ENCODE measurements around the gene GSG1. TPM values are rescaled to one million over a fixed set of nuclear protein-coding genes. Genes with fewer than 3 reads are reported as not detected.
"Not testable (repeated sequence)": the region's sequence is repeated elsewhere in the genome, so short reads cannot be mapped to it uniquely, and the experiment has no call there.

The GSG1 gene
- total RNA-seq, 1 donor, result 0.36 TPM

DNA sequence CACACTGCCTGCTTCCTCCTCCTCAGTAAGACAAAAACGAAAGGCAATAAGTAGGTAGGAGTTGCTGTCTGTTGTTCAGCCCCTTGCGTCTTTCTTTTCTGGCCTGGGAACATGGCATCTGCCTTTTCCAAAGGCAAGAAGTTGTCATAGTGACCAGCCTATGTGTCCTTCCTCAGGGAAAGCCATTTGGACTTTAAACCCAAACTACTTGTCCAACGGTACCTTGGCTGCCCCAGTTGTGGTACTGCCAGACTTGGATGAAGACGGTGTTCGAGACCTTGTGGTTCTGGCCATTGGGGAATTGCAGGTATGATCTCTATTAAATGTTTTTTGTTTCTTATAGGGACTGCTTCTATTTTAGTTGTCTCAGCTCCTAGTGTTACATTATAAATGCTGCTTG is 40.8 kb downstream of the GSG1 start:
- Histone ChIP-seq H3K4me3 (ENCODE audit: insufficient read depth, low read length) (no peak overlapping the region), H3K4me1 (ENCODE audit: insufficient read depth, low read length) (no peaks in the 10 kb centered on the region), H4K20me1 (ENCODE audit: insufficient read depth, low read length) (no peaks in the 10 kb centered on the region), H3K36me3 (ENCODE audit: insufficient read depth, low read length) (peaks cover 9% of the 10 kb centered on the region), H3K27ac (ENCODE audit: low read depth, low read length) (no peak overlapping the region), H2AFZ (ENCODE audit: low read length) (no peak overlapping the region), H3K79me2 (ENCODE audit: insufficient read depth, low read length) (no peaks in the 10 kb centered on the region), H3K9me3 (ENCODE audit: low read depth, low read length) (no peaks in the 10 kb centered on the region), H3K4me2 (ENCODE audit: insufficient read depth, low read length) (no peak overlapping the region), H3K27me3 (ENCODE audit: insufficient read depth, low read length) (no peaks in the 10 kb centered on the region)
- TF ChIP-seq, protein P1, sequence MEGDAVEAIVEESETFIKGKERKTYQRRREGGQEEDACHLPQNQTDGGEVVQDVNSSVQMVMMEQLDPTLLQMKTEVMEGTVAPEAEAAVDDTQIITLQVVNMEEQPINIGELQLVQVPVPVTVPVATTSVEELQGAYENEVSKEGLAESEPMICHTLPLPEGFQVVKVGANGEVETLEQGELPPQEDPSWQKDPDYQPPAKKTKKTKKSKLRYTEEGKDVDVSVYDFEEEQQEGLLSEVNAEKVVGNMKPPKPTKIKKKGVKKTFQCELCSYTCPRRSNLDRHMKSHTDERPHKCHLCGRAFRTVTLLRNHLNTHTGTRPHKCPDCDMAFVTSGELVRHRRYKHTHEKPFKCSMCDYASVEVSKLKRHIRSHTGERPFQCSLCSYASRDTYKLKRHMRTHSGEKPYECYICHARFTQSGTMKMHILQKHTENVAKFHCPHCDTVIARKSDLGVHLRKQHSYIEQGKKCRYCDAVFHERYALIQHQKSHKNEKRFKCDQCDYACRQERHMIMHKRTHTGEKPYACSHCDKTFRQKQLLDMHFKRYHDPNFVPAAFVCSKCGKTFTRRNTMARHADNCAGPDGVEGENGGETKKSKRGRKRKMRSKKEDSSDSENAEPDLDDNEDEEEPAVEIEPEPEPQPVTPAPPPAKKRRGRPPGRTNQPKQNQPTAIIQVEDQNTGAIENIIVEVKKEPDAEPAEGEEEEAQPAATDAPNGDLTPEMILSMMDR (IDR thresholded peaks at IDR 0.05; ENCODE audit: extremely low read depth, low read depth, low read length), result no peak
- no peak for DNase-seq (ENCODE audit: insufficient read length, low spot score, missing footprints)

DNA sequence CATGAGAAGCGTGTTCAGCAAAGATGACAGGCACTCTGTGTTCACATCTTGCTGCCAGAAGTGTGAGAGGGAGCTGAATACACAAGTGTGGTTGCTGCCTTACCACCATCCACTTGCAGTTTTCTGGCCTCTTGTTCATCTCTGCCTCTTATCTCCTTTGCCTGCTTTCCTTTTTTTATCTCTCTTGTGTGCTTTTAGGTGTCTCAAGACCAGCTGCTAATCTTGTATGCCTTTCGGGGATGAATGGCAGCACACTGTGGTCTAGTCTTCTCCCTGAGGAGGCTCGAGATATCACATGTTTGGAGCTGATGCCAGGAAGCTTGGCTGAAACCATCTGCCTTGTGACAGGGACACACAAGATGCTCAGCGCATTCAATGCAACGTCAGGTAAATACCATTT is 42.1 kb downstream of the GSG1 start:
- Histone ChIP-seq H2AFZ (ENCODE audit: low read length) (no peak overlapping the region), H3K36me3 (ENCODE audit: insufficient read depth, low read length) (peaks cover 9% of the 10 kb centered on the region), H3K9me3 (ENCODE audit: low read depth, low read length) (no peaks in the 10 kb centered on the region), H3K4me1 (ENCODE audit: insufficient read depth, low read length) (no peaks in the 10 kb centered on the region), H3K27ac (ENCODE audit: low read depth, low read length) (no peak overlapping the region), H3K4me2 (ENCODE audit: insufficient read depth, low read length) (no peak overlapping the region), H3K79me2 (ENCODE audit: insufficient read depth, low read length) (no peaks in the 10 kb centered on the region), H4K20me1 (ENCODE audit: insufficient read depth, low read length) (no peaks in the 10 kb centered on the region), H3K4me3 (ENCODE audit: insufficient read depth, low read length) (no peak overlapping the region), H3K27me3 (ENCODE audit: insufficient read depth, low read length) (no peaks in the 10 kb centered on the region)
- no peak for DNase-seq (ENCODE audit: insufficient read length, low spot score, missing footprints)
- TF ChIP-seq, protein P1 (IDR thresholded peaks at IDR 0.05; ENCODE audit: extremely low read depth, low read depth, low read length), result no peak

DNA sequence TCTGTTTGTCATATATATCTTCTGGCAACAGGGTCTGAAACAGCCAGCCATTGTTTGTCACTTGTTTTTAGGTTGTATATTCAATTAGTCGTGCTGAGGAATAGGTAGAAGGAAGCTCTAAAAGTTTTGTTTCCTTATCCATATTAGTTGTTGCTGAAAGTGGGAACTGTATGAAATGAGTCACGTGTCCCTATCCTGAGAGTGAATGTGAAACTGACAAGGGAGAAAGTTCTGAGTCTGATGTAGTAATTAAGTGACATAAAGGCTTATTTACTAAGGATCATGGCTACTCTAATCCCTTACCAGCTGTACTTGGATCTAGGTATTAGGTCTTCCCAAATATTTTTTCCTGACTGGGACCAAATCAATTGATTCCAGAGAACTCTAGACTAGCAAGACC is 42.9 kb downstream of the GSG1 start:
- no peaks in the 10 kb centered on the region for H4K20me1 ChIP-seq (ENCODE audit: insufficient read depth, low read length)

DNA sequence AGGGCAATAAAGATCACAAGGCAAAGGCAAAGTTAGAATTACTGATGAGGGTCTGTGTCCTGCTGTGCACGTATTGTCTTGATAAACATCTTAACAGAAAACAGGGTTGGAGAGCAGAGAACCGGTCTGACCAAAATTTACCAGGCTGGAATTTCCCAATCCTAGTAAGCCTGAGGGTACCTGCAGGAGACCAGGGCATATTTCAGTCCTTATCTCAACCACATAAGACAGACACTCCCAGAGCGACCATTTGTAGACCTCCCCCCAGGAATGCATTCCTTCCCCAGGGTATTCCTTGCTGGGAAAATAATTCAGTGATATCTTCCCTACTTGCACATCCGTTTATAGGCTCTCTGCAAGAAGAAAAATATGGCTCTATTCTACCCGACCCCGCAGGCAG is 49.9 kb downstream of the GSG1 start:
- not testable (repeated sequence) for H3K9me3 ChIP-seq (ENCODE audit: low read depth, low read length); H4K20me1 ChIP-seq (ENCODE audit: insufficient read depth, low read length); H3K27ac ChIP-seq (ENCODE audit: low read depth, low read length); H3K36me3 ChIP-seq (ENCODE audit: insufficient read depth, low read length); H3K4me3 ChIP-seq (ENCODE audit: insufficient read depth, low read length); DNase-seq (ENCODE audit: insufficient read length, low spot score, missing footprints); H3K27me3 ChIP-seq (ENCODE audit: insufficient read depth, low read length); H2AFZ ChIP-seq (ENCODE audit: low read length); H3K4me1 ChIP-seq (ENCODE audit: insufficient read depth, low read length); H3K4me2 ChIP-seq (ENCODE audit: insufficient read depth, low read length); H3K79me2 ChIP-seq (ENCODE audit: insufficient read depth, low read length)

More for the DNA sequence above, 42.9 kb downstream of the GSG1 start:
- H3K27ac ChIP-seq (ENCODE audit: low read depth, low read length), result no peak overlapping the region
- H2AFZ ChIP-seq (ENCODE audit: low read length), result no peak overlapping the region
- no peaks in the 10 kb centered on the region for H3K79me2 ChIP-seq (ENCODE audit: insufficient read depth, low read length)
- no peak for DNase-seq (ENCODE audit: insufficient read length, low spot score, missing footprints)
- no peaks in the 10 kb centered on the region for H3K27me3 ChIP-seq (ENCODE audit: insufficient read depth, low read length)
- TF ChIP-seq, protein P1 (IDR thresholded peaks at IDR 0.05; ENCODE audit: extremely low read depth, low read depth, low read length), result no peak
- H3K36me3 ChIP-seq (ENCODE audit: insufficient read depth, low read length), result peaks cover 9% of the 10 kb centered on the region
- no peak overlapping the region for H3K4me2 ChIP-seq (ENCODE audit: insufficient read depth, low read length)
- H3K9me3 ChIP-seq (ENCODE audit: low read depth, low read length), result no peaks in the 10 kb centered on the region
- no peaks in the 10 kb centered on the region for H3K4me1 ChIP-seq (ENCODE audit: insufficient read depth, low read length)
- no peak overlapping the region for H3K4me3 ChIP-seq (ENCODE audit: insufficient read depth, low read length)

Measured in osteoblast (primary cell).